PC-9 (cell line): Measurements from ENCODE around the gene UQCRC1. TPM values are rescaled to one million over a fixed set of nuclear protein-coding genes. Genes with fewer than 3 reads are reported as not detected.

ENCODE experiments used
- BruUV-seq: library from RNA; stranded (reverse); fragments of 400-500 nt; replicated peaks from 2 replicates; lab custom pipeline; 2021; lab: Mats Ljungman, UMichigan
- CTCF ChIA-PET: fragments of 300-600 bp; sonication (Branson Sonifier 250); formaldehyde crosslinking; loops from one replicate; lab custom pipeline; 2022; ENCODE audit warnings: antibody characterized with exemption; lab: Charles Lee
- POLR2A ChIA-PET: fragments of 300-600 bp; sonication (Branson Sonifier 250); formaldehyde crosslinking; loops from one replicate; lab custom pipeline; 2022; ENCODE audit warnings: antibody characterized with exemption; ENCODE audit not compliant: unreplicated experiment; lab: Charles Lee
- DNase-seq, 2 experiments: peaks; one replicate each; pipeline versions ENCODE4 v3.0.0 to v3.0.0-alpha.2; 2015 to 2022; ENCODE audit warnings: mixed read lengths in 1 of 2
- H2AFZ ChIP-seq: fragments of 200-600 bp; sonication (generic); 2 replicates; pipeline ENCODE4 v1.8.1; 2017; ENCODE audit warnings: antibody characterized with exemption
- H3F3A ChIP-seq: fragments of 200-600 bp; sonication (generic); 2 replicates; pipeline ENCODE4 v1.8.1; 2017; ENCODE audit warnings: antibody characterized with exemption, mild to moderate bottlenecking, low read depth; ENCODE audit not compliant: insufficient read depth
- H3K27ac ChIP-seq: fragments of 200-600 bp; sonication (generic); 2 replicates; pipeline ENCODE4 v1.6.1; 2016; ENCODE audit warnings: mixed run types
- H3K27me3 ChIP-seq: fragments of 200-600 bp; sonication (generic); 2 replicates; pipeline ENCODE4 v1.6.1; 2016; ENCODE audit warnings: low read depth, mixed run types; ENCODE audit not compliant: insufficient read depth
- H3K36me3 ChIP-seq: fragments of 200-600 bp; sonication (generic); 2 replicates; pipeline ENCODE4 v1.6.1; 2016; ENCODE audit warnings: low read depth, mixed run types
- H3K4me1 ChIP-seq: fragments of 200-600 bp; sonication (generic); replicated peaks from 2 replicates; pipeline ENCODE4 v1.6.1; 2016; ENCODE audit warnings: mixed run types; ENCODE audit not compliant: insufficient read depth
- H3K4me2 ChIP-seq: fragments of 200-600 bp; sonication (generic); 2 replicates; pipeline ENCODE4 v1.6.1; 2017; ENCODE audit warnings: mixed run types
- H3K4me3 ChIP-seq: fragments of 200-600 bp; sonication (generic); 2 replicates; pipeline ENCODE4 v1.6.1; 2016; ENCODE audit warnings: mixed run types
- H3K79me2 ChIP-seq: fragments of 200-600 bp; sonication (generic); 2 replicates; pipeline ENCODE4 v1.6.1; 2017; ENCODE audit warnings: low read depth, mixed run types
- H3K9me2 ChIP-seq: fragments of 200-600 bp; sonication (generic); 2 replicates; pipeline ENCODE4 v1.8.1; 2017; ENCODE audit warnings: mild to moderate bottlenecking; ENCODE audit not compliant: insufficient read depth
- H3K9me3 ChIP-seq: fragments of 200-600 bp; sonication (generic); 2 replicates; pipeline ENCODE4 v1.8.1; 2016; ENCODE audit warnings: low read depth; ENCODE audit not compliant: insufficient read depth
- H4K20me1 ChIP-seq: fragments of 200-600 bp; sonication (generic); 2 replicates; pipeline ENCODE4 v1.8.1; 2017; ENCODE audit not compliant: insufficient read depth
- CTCF ChIP-seq: fragments of 200-600 bp; sonication (generic); conservative IDR thresholded peaks from 2 replicates; pipeline ENCODE4 v1.6.1; 2017; ENCODE audit warnings: mixed run types, antibody characterized with exemption, mild to moderate bottlenecking, moderate library complexity
- EZH2 ChIP-seq: fragments of 200-600 bp; sonication (generic); IDR thresholded peaks from 2 replicates; pipeline ENCODE4 v1.8.0; 2017; ENCODE audit warnings: antibody characterized with exemption, low read depth
- intact Hi-C: fragments of 100-400 bp; cut with micrococcal nuclease; formaldehyde crosslinking; loops from one replicate; pipeline ENCODE4 v1.10.0; 2022; ENCODE audit not compliant: unreplicated experiment
- total RNA-seq: library from RNA; stranded (reverse); gene quantifications from 2 replicates; pipeline ENCODE4 v1.2.3, GENCODE V29; 2021

The UQCRC1 gene
- total RNA-seq, 1 experiment from 2014 or later: 255 TPM

- H3K4me1 ChIP-seq: no peaks in the 10 kb centered on the region
- ChIA-PET CTCF (no interaction called here), POLR2A (no interaction called here)
- no peaks in the 10 kb centered on the region for H4K20me1 ChIP-seq
- H2AFZ ChIP-seq: no peak overlapping the region
- H3K9me3 ChIP-seq: no peaks in the 10 kb centered on the region
- H3F3A ChIP-seq: no peaks in the 10 kb centered on the region
- intact Hi-C loops: no loop called here
- H3K27me3 ChIP-seq: no peaks in the 10 kb centered on the region
- no peak for DNase-seq
- H3K79me2 ChIP-seq: no peaks in the 10 kb centered on the region
- no peak overlapping the region for H3K4me2 ChIP-seq
- TF ChIP-seq EZH2 (no peak), CTCF (no peak)
- H3K36me3 ChIP-seq: no peaks in the 10 kb centered on the region
- no peaks in the 10 kb centered on the region for H3K9me2 ChIP-seq
- no peak overlapping the region for H3K27ac ChIP-seq
- H3K4me3 ChIP-seq: no peak overlapping the region
- no TSS peak for BruUV-seq
These were observed 39.5 kb downstream of the UQCRC1 start for GRCh38 chr3:48569808-48570450.

- Histone ChIP-seq H3F3A (no peaks in the 10 kb centered on the region), H3K27me3 (no peaks in the 10 kb centered on the region), H3K9me3 (no peaks in the 10 kb centered on the region), H4K20me1 (no peaks in the 10 kb centered on the region), H3K4me1 (no peaks in the 10 kb centered on the region), H3K79me2 (no peaks in the 10 kb centered on the region), H3K4me2 (no peak overlapping the region), H3K27ac (no peak overlapping the region), H3K36me3 (no peaks in the 10 kb centered on the region), H3K4me3 (no peak overlapping the region), H3K9me2 (no peaks in the 10 kb centered on the region), H2AFZ (no peak overlapping the region)
- CTCF ChIA-PET: no interaction called here
- no peak for DNase-seq
- BruUV-seq: no TSS peak
- POLR2A ChIA-PET: no interaction called here
- intact Hi-C loops: no loop called here
- TF ChIP-seq CTCF (no peak), EZH2 (no peak)
These were observed 40.0 kb downstream of the UQCRC1 start for GRCh38 chr3:48569400-48569799.

- ChIA-PET CTCF (no interaction called here), POLR2A (no interaction called here)
- Histone ChIP-seq H3K27ac (no peak overlapping the region), H3K4me3 (no peak overlapping the region), H4K20me1 (no peaks in the 10 kb centered on the region), H2AFZ (no peak overlapping the region), H3K79me2 (no peaks in the 10 kb centered on the region), H3K4me1 (0 out of 2 replicates have a peak, but pooled peaks cover 6% of the 10 kb centered on the region), H3K4me2 (no peak overlapping the region), H3K36me3 (no peaks in the 10 kb centered on the region), H3K27me3 (no peaks in the 10 kb centered on the region), H3K9me3 (no peaks in the 10 kb centered on the region), H3F3A (peaks cover 4% of the 10 kb centered on the region; the same call in 1 of the 2 replicates), H3K9me2 (no peaks in the 10 kb centered on the region)
- intact Hi-C loops: no loop called here
- TF ChIP-seq EZH2 (no peak), CTCF (no peak)
- no TSS peak for BruUV-seq
- DNase-seq: no peak
These were observed 41.0 kb downstream of the UQCRC1 start for GRCh38 chr3:48568476-48568875.
